Upper lobe of left lung (tissue), 4 donors: ENCODE data around the gene KDM6B.

ENCODE experiments used
- POLR2A ChIP-seq, 4 donors: fragments of 450-650 bp; IDR thresholded peaks; one replicate each; pipeline ENCODE4 v1.5.1; 2016 to 2017; ENCODE audit warnings: antibody characterized with exemption in 4 of 4, mild to moderate bottlenecking in 2 of 4
- POLR2AphosphoS5 ChIP-seq, 2 donors: sonication (generic); formaldehyde crosslinking; IDR thresholded peaks; one replicate each; pipeline ENCODE4 v1.5.1; 2017; ENCODE audit warnings: antibody characterized with exemption in 2 of 2
- TF ChIP-seq, protein P1 (sequence below), 6 experiments: fragments of 450-650 bp in 4 of 6; fragments of 200-600 bp in 2 of 6; sonication (generic) in 2 of 6; IDR thresholded peaks; one replicate each; pipeline ENCODE4 v1.5.1; 2016 to 2019; ENCODE audit warnings: antibody characterized with exemption in 6 of 6

DNA sequence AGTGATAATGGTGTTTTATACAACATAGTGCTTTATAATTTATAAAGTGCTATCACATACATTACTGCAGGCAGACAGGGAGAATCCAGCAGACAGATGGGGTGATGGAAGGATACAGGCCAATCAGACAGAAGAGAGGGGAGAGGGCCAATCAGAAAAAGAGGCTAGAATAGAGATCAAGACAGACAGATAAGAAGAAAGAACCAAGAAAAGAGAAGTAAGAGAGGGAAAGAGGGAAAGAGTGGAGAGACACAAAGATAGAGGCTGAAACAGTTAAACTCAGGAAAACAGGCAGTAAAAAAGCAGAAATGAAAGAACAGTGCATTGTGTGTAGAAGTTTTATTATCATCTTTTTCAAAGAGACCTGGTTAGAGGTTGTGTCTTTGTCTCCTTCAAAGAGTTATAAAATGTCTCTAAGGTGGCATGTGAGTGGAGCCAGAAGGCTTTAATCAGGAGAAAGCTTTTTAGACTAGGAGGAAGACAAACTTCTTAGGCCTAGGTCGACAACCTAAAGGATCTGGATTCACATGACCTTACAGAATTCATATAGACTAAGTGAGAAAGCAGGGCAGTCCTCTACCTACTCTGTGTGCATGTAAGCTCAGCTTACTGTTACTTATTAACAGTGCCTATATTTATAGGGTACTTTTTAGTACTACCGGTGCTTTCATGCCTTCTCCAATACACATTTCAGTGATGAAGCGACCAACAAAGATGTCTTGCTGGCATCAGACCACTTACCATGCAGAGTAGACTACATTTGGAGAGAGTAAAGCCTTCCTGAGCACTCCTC is 46.3 kb downstream of the KDM6B start:
- TF ChIP-seq POLR2A (IDR thresholded peaks at IDR 0.05), result no peak
- TF ChIP-seq, protein P1, sequence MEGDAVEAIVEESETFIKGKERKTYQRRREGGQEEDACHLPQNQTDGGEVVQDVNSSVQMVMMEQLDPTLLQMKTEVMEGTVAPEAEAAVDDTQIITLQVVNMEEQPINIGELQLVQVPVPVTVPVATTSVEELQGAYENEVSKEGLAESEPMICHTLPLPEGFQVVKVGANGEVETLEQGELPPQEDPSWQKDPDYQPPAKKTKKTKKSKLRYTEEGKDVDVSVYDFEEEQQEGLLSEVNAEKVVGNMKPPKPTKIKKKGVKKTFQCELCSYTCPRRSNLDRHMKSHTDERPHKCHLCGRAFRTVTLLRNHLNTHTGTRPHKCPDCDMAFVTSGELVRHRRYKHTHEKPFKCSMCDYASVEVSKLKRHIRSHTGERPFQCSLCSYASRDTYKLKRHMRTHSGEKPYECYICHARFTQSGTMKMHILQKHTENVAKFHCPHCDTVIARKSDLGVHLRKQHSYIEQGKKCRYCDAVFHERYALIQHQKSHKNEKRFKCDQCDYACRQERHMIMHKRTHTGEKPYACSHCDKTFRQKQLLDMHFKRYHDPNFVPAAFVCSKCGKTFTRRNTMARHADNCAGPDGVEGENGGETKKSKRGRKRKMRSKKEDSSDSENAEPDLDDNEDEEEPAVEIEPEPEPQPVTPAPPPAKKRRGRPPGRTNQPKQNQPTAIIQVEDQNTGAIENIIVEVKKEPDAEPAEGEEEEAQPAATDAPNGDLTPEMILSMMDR (IDR thresholded peaks at IDR 0.05), result no peak
- no peak for TF ChIP-seq POLR2AphosphoS5 (IDR thresholded peaks at IDR 0.05)
